Measurements from ENCODE around the gene MOGAT3. TPM values are rescaled to one million over a fixed set of nuclear protein-coding genes. Genes with fewer than 3 reads are reported as not detected.

Gene MOGAT3
- total RNA-seq, 2 donors from 2014 or later = 1.3 TPM; not detected in 1

DNA sequence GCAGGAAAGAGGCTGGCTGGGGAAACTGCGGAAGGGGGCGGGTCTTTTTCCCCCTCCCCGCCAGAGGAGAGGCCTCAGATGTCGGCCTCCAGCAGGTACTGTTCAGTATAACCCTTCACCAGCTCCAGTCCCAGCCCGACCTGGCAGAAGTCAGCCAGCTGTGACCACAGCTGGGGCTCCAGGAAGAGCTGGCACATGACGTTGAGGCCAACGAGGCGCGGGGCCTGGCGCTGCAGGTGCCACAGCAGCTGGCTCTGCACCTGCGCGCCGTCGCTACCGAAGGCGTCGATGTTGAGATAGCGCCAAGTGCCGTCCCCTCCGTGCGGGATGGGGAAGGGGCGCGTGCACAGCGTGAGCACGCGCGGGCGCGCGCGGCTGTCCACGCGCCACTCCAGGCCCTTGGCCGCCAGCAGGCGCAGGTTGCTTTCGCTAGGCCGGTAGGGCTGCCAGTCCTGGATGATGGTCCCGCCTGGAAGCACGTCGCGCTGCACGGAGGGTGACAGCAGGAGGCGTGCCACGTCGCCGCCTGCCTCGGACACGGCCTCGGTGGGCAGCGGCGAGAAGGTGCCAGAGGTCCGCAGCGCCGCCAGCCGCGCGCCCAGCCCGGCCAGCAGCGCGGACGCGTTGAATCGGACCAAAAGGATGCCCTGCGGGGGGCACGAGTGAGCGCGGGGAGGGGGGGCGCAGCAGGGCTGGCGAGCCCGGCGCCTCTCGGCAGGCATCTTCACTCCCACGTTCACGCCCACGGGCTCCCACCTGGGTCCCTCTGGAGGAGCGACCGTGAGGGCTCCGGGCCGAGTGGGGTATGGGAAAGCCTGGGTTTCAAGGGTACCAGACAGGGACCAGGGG is 28.6 kb downstream of the MOGAT3 start:
- DNase-seq = peak; percentile 65
- H3K9ac ChIP-seq (ENCODE audit: extremely low read depth, low read length, poor library complexity, severe bottlenecking) = no peak overlapping the region

DNA sequence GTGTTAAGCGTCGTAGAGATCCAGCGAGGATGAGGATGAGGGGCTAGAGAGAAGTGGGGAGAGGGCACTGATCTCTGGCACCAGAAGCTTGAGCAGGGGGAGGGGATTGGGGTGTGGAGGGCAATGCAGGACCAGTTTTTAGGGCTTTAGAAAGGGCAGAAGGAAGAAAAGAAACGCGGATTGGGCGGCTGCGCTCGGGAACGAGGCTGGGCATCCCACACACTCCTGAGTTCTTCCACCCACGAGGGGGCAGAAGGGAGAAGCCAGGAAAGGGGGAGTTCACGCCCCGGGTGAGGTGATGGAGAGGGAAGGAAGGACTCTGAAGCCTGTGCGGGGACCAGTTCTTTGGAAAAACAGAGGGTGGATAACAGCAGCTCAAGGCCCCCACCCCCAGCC is 29.4 kb downstream of the MOGAT3 start:
- WGBS, 2 experiments (ENCODE audit: insufficient coverage in 1 of 2, insufficient read length in 1 of 2) = 0 to 5% methylated on average over 2 to 12 of the region's 13 CpGs
- Histone ChIP-seq H3K4me1 (ENCODE audit: control insufficient read depth, insufficient read depth, low read length) (peaks cover 3% of the 10 kb centered on the region), H3K4me3 (ENCODE audit: low read length) (no peak overlapping the region), H3K27me3 (ENCODE audit: control insufficient read depth, insufficient read depth, low read length, poor library complexity, severe bottlenecking) (peaks cover 98% of the 10 kb centered on the region), H3K9ac (ENCODE audit: extremely low read depth, low read length, poor library complexity, severe bottlenecking) (no peak overlapping the region), H3K27ac (ENCODE audit: low read depth, low read length) (no peak overlapping the region), H3K9me3 (ENCODE audit: control insufficient read depth, low read length) (no peaks in the 10 kb centered on the region), H3K36me3 (ENCODE audit: control insufficient read depth, insufficient read depth, low read length) (no peaks in the 10 kb centered on the region)
- H3K4me1 Mint-ChIP-seq = peaks cover 17% of the 10 kb centered on the region
- peaks cover 100% of the 10 kb centered on the region for H3K27me3 Mint-ChIP-seq (ENCODE audit: insufficient read depth)
- H3K9me3 Mint-ChIP-seq = peaks cover 2% of the 10 kb centered on the region
- H3K27ac Mint-ChIP-seq = no peak overlapping the region
- TF ChIP-seq, protein P1, sequence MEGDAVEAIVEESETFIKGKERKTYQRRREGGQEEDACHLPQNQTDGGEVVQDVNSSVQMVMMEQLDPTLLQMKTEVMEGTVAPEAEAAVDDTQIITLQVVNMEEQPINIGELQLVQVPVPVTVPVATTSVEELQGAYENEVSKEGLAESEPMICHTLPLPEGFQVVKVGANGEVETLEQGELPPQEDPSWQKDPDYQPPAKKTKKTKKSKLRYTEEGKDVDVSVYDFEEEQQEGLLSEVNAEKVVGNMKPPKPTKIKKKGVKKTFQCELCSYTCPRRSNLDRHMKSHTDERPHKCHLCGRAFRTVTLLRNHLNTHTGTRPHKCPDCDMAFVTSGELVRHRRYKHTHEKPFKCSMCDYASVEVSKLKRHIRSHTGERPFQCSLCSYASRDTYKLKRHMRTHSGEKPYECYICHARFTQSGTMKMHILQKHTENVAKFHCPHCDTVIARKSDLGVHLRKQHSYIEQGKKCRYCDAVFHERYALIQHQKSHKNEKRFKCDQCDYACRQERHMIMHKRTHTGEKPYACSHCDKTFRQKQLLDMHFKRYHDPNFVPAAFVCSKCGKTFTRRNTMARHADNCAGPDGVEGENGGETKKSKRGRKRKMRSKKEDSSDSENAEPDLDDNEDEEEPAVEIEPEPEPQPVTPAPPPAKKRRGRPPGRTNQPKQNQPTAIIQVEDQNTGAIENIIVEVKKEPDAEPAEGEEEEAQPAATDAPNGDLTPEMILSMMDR (conservative IDR thresholded peaks at IDR 0.05) = peak; percentile 21
- peak; percentile 49 for DNase-seq
- H3K4me3 Mint-ChIP-seq = no peak overlapping the region
- H3K36me3 Mint-ChIP-seq (ENCODE audit: low read depth) = peaks cover 2% of the 10 kb centered on the region

More for the DNA sequence above, 28.6 kb downstream of the MOGAT3 start:
- no peaks in the 10 kb centered on the region for H3K9me3 ChIP-seq (ENCODE audit: control insufficient read depth, low read length)
- Mint-ChIP-seq H3K27me3 (ENCODE audit: insufficient read depth) (peaks cover 100% of the 10 kb centered on the region), H3K4me3 (peak overlapping the region; percentile 26), H3K36me3 (ENCODE audit: low read depth) (peaks cover 2% of the 10 kb centered on the region), H3K9me3 (peaks cover 2% of the 10 kb centered on the region), H3K27ac (no peak overlapping the region), H3K4me1 (peaks cover 16% of the 10 kb centered on the region)
- peaks cover 3% of the 10 kb centered on the region for H3K4me1 ChIP-seq (ENCODE audit: control insufficient read depth, insufficient read depth, low read length)
- TF ChIP-seq, protein P1 (conservative IDR thresholded peaks at IDR 0.05) = no peak
- H3K27ac ChIP-seq (ENCODE audit: low read depth, low read length) = no peak overlapping the region
- H3K27me3 ChIP-seq (ENCODE audit: control insufficient read depth, insufficient read depth, low read length, poor library complexity, severe bottlenecking) = peaks cover 91% of the 10 kb centered on the region
- 0 to 1% methylated on average over 12 to 79 of the region's 79 CpGs for WGBS, 2 experiments (ENCODE audit: insufficient coverage in 1 of 2, insufficient read length in 1 of 2)
- H3K4me3 ChIP-seq (ENCODE audit: low read length) = no peak overlapping the region
- H3K36me3 ChIP-seq (ENCODE audit: control insufficient read depth, insufficient read depth, low read length) = no peaks in the 10 kb centered on the region

DNA sequence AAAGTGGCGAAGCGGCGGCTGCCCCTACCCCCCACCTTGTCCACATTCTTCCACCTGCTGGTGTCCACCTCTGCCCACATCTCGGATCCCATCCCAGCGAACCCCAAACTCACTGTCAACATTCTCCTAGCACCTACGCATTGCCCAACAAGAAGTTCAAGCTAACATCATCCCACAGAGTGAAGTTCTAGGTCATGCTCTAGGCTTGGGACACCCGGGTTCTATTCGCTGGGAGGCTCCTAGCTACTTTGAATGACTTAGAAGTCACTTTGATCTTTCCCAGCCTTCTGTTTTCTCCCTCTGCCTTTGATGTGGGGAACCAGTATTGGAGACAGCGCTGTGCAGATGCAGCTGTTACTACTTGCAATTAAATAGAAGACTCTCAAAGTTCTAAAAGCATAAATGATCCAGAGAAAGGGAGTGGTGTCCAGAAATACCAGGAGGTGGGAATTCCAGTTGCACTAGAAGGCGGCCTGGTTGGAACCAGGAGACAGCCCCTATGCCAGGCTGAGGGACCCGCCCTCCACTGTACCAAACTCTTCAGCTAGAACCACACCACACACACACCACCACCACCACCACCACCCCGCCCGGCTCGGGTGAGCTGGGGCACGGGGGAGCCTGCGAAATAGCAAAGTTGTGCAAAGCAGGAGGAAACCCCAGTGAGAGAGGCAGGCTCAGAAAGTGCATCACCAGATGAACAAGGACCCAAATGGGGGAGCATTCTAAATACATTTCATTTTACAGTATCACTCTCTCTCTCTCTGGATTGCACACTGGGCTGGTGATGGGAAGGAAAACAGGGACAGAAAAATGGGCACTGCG is 30.0 kb downstream of the MOGAT3 start:
- Mint-ChIP-seq H3K4me1 (peaks cover 21% of the 10 kb centered on the region), H3K27ac (no peak overlapping the region), H3K27me3 (ENCODE audit: insufficient read depth) (peaks cover 100% of the 10 kb centered on the region), H3K9me3 (peaks cover 2% of the 10 kb centered on the region), H3K36me3 (ENCODE audit: low read depth) (peaks cover 2% of the 10 kb centered on the region), H3K4me3 (no peak overlapping the region)
- no peaks in the 10 kb centered on the region for H3K36me3 ChIP-seq (ENCODE audit: control insufficient read depth, insufficient read depth, low read length)
- no peak overlapping the region for H3K9ac ChIP-seq (ENCODE audit: extremely low read depth, low read length, poor library complexity, severe bottlenecking)
- H3K4me1 ChIP-seq (ENCODE audit: control insufficient read depth, insufficient read depth, low read length) = peaks cover 3% of the 10 kb centered on the region
- H3K9me3 ChIP-seq (ENCODE audit: control insufficient read depth, low read length) = no peaks in the 10 kb centered on the region
- H3K27ac ChIP-seq (ENCODE audit: low read depth, low read length) = no peak overlapping the region
- peak; percentile 51 for DNase-seq
- 9 to 11% methylated on average over 5 to 17 of the region's 17 CpGs for WGBS, 2 experiments (ENCODE audit: insufficient coverage in 1 of 2, insufficient read length in 1 of 2)
- peaks cover 100% of the 10 kb centered on the region for H3K27me3 ChIP-seq (ENCODE audit: control insufficient read depth, insufficient read depth, low read length, poor library complexity, severe bottlenecking)
- TF ChIP-seq, protein P1 (conservative IDR thresholded peaks at IDR 0.05) = no peak
- H3K4me3 ChIP-seq (ENCODE audit: low read length) = no peak overlapping the region
